ENCODE measurements around the gene MRS2.
"Not testable (repeated sequence)": the region's sequence is repeated elsewhere in the genome, so short reads cannot be mapped to it uniquely, and the experiment has no call there.

The MRS2 gene

GRCh38 chr6:24385536-24386269 is 17.0 kb upstream of the MRS2 start:
- FAIRE-seq: no peak
- no peak for DNase-seq (ENCODE audit: insufficient read length, low spot score)

GRCh38 chr6:24387818-24388217 is 14.9 kb upstream of the MRS2 start:
- DNase-seq (ENCODE audit: insufficient read length, low spot score): no peak
- no peak for FAIRE-seq

GRCh38 chr6:24391208-24391607 is 11.5 kb upstream of the MRS2 start:
- DNase-seq (ENCODE audit: insufficient read length, low spot score) (no peak), FAIRE-seq (no peak)

GRCh38 chr6:24391756-24392405 is 10.9 kb upstream of the MRS2 start:
- DNase-seq (ENCODE audit: insufficient read length, low spot score) (no peak), FAIRE-seq (no peak)

GRCh38 chr6:24394061-24394779 is 8.5 kb upstream of the MRS2 start:
- FAIRE-seq (no peak), DNase-seq (ENCODE audit: insufficient read length, low spot score) (no peak)

GRCh38 chr6:24394780-24395437 is 7.8 kb upstream of the MRS2 start:
- FAIRE-seq (no peak), DNase-seq (ENCODE audit: insufficient read length, low spot score) (no peak)

- DNase-seq (ENCODE audit: insufficient read length, low spot score): no peak
Measured at GRCh38 chr6:24396824-24397223, 5.9 kb upstream of the MRS2 start.

GRCh38 chr6:24397631-24398030 is 5.1 kb upstream of the MRS2 start:
- DNase-seq (ENCODE audit: insufficient read length, low spot score) (no peak), FAIRE-seq (no peak)

More at GRCh38 chr6:24396824-24397223, 5.9 kb upstream of the MRS2 start:
- no peak for FAIRE-seq

- DNase-seq (ENCODE audit: insufficient read length, low spot score); FAIRE-seq: not testable (repeated sequence)
Measured at GRCh38 chr6:24400045-24401039, 2.4 kb upstream of the MRS2 start.

- FAIRE-seq (no peak), DNase-seq (ENCODE audit: insufficient read length, low spot score) (no peak)
Measured at GRCh38 chr6:24401458-24401857, 1.3 kb upstream of the MRS2 start.

- no peak for FAIRE-seq
- no peak for DNase-seq (ENCODE audit: insufficient read length, low spot score)
Measured at GRCh38 chr6:24403501-24403824, 727 bp downstream of the MRS2 start.

- no peak for DNase-seq (ENCODE audit: insufficient read length, low spot score)
- FAIRE-seq: no peak
Measured at GRCh38 chr6:24405262-24405661, 2.5 kb downstream of the MRS2 start.

- DNase-seq (ENCODE audit: insufficient read length, low spot score) (no peak), FAIRE-seq (peak; percentile 66)
Measured at GRCh38 chr6:24408719-24409410, 6.1 kb downstream of the MRS2 start.

GRCh38 chr6:24410622-24411021 is 7.9 kb downstream of the MRS2 start:
- DNase-seq (ENCODE audit: insufficient read length, low spot score): no peak
- no peak for FAIRE-seq

GRCh38 chr6:24412294-24412693 is 9.6 kb downstream of the MRS2 start:
- FAIRE-seq: no peak

GRCh38 chr6:24414531-24414930 is 11.8 kb downstream of the MRS2 start:
- not testable (repeated sequence) for FAIRE-seq; DNase-seq (ENCODE audit: insufficient read length, low spot score)

More at GRCh38 chr6:24412294-24412693, 9.6 kb downstream of the MRS2 start:
- no peak for DNase-seq (ENCODE audit: insufficient read length, low spot score)

- DNase-seq (ENCODE audit: insufficient read length, low spot score): no peak
- FAIRE-seq: no peak
Measured at GRCh38 chr6:24415753-24416152, 13.0 kb downstream of the MRS2 start.

- FAIRE-seq (no peak), DNase-seq (ENCODE audit: insufficient read length, low spot score) (no peak)
Measured at GRCh38 chr6:24419526-24419925, 16.8 kb downstream of the MRS2 start.

- no peak for DNase-seq (ENCODE audit: insufficient read length, low spot score)
- FAIRE-seq: no peak
Measured at GRCh38 chr6:24425091-24425490, 22.4 kb downstream of the MRS2 start.

Data from GM19239 (cell line).